ENCODE data around the gene SYNJ2BP. TPM values are rescaled to one million over a fixed set of nuclear protein-coding genes. Genes with fewer than 3 reads are reported as not detected.
"Not testable (repeated sequence)": the region's sequence is repeated elsewhere in the genome, so short reads cannot be mapped to it uniquely, and the experiment has no call there.

The SYNJ2BP gene
- total RNA-seq, 6 experiments from 2014 or later = 24.2 to 29.9 (median 27.2) TPM

DNA sequence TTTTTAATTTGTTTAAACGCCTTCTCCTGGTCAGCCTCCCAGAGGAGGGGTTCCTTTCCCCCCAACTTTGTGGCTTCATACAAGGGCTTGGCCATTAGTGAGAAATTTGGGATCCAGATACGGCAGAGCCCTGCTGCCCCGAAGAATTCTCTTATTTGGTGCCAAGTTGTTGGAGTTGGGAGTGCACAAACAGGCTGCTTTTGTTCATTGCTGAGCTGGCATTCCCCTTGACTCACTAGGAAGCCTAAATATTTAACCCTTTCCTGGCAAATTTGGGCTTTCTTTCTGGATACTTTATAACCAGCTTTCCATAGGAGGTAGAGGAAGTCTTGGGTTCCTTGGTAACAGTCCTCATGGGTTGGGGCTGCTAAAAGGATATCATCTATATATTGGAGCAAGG is 24.8 kb upstream of the SYNJ2BP start:
- no peaks in the 10 kb centered on the region; the same call in none of the 2 replicates for H3K27me3 Mint-ChIP-seq (ENCODE audit: insufficient read depth)
- H3K4me1 Mint-ChIP-seq (ENCODE audit: low read depth) = no peaks in the 10 kb centered on the region
- H3K4me3 Mint-ChIP-seq = no peak overlapping the region
- TF ChIP-seq, protein P1, sequence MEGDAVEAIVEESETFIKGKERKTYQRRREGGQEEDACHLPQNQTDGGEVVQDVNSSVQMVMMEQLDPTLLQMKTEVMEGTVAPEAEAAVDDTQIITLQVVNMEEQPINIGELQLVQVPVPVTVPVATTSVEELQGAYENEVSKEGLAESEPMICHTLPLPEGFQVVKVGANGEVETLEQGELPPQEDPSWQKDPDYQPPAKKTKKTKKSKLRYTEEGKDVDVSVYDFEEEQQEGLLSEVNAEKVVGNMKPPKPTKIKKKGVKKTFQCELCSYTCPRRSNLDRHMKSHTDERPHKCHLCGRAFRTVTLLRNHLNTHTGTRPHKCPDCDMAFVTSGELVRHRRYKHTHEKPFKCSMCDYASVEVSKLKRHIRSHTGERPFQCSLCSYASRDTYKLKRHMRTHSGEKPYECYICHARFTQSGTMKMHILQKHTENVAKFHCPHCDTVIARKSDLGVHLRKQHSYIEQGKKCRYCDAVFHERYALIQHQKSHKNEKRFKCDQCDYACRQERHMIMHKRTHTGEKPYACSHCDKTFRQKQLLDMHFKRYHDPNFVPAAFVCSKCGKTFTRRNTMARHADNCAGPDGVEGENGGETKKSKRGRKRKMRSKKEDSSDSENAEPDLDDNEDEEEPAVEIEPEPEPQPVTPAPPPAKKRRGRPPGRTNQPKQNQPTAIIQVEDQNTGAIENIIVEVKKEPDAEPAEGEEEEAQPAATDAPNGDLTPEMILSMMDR (IDR thresholded peaks at IDR 0.05) = no peak
- H3K9me3 Mint-ChIP-seq = peaks cover 33% of the 10 kb centered on the region
- no peak overlapping the region for H3K27ac Mint-ChIP-seq
- H3K36me3 Mint-ChIP-seq (ENCODE audit: low read depth) = peaks cover 8% of the 10 kb centered on the region; the same call in 1 of the 2 replicates
- no peak for DNase-seq

DNA sequence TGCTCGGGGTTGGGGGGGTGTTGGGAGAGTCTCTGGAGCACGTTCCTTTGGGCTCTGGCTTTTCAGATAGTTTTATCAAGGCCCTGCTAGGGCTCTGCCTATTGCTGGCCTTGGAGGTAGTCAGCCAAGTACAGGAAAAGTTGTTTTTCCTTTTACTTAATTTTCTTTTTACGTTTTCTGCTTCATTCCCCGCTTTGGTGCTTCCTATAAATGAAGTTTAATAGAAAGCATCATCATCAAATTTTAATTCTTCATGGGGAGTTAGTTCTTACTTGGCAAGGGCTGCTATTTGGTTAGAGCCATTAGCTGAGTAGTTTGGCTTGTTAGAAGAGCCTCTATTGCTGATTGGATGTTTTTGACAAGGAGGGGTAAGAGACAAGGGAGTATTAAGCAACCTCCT is 20.0 kb upstream of the SYNJ2BP start:
- Mint-ChIP-seq H3K4me1 (ENCODE audit: low read depth) (no peaks in the 10 kb centered on the region), H3K27me3 (ENCODE audit: insufficient read depth) (peaks cover 3% of the 10 kb centered on the region; the same call in 1 of the 2 replicates), H3K36me3 (ENCODE audit: low read depth) (no peaks in the 10 kb centered on the region), H3K4me3 (no peak overlapping the region), H3K27ac (no peak overlapping the region), H3K9me3 (peaks cover 45% of the 10 kb centered on the region)
- TF ChIP-seq, protein P1 (IDR thresholded peaks at IDR 0.05) = no peak
- no peak for DNase-seq

GRCh38 chr14:70426555-70426954 is 9.7 kb upstream of the SYNJ2BP start:
- H3K36me3 Mint-ChIP-seq (ENCODE audit: low read depth); H3K4me3 Mint-ChIP-seq; H3K27ac Mint-ChIP-seq; H3K4me1 Mint-ChIP-seq (ENCODE audit: low read depth); DNase-seq; H3K27me3 Mint-ChIP-seq (ENCODE audit: insufficient read depth): not testable (repeated sequence)
- peaks cover 20% of the 10 kb centered on the region for H3K9me3 Mint-ChIP-seq

DNA sequence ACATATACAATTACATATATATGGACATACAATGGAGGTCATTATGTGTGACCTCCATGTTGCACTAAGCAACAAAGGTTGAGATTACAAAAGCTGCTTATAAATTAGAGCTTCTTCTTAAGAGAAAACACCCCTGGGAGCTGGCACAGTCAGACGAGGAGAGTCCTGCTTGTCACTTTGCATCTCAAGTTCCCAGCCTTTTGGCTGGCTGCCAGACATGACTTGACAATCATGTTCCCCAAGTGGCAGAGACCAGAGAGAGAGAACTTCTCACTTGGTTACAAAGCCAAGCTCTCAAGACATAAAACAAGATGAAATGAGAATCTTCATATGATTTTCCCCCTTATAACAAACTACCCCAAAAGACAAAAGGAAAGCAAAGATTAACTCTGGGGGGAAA is 8.5 kb upstream of the SYNJ2BP start:
- peaks cover 10% of the 10 kb centered on the region; the same call in 1 of the 2 replicates for H3K9me3 Mint-ChIP-seq
- no peaks in the 10 kb centered on the region for H3K36me3 Mint-ChIP-seq (ENCODE audit: low read depth)
- DNase-seq = no peak
- no peak overlapping the region for H3K27ac Mint-ChIP-seq
- no peaks in the 10 kb centered on the region for H3K27me3 Mint-ChIP-seq (ENCODE audit: insufficient read depth)
- TF ChIP-seq, protein P1 (IDR thresholded peaks at IDR 0.05) = no peak
- H3K4me1 Mint-ChIP-seq (ENCODE audit: low read depth) = no peaks in the 10 kb centered on the region
- H3K4me3 Mint-ChIP-seq = no peak overlapping the region

DNA sequence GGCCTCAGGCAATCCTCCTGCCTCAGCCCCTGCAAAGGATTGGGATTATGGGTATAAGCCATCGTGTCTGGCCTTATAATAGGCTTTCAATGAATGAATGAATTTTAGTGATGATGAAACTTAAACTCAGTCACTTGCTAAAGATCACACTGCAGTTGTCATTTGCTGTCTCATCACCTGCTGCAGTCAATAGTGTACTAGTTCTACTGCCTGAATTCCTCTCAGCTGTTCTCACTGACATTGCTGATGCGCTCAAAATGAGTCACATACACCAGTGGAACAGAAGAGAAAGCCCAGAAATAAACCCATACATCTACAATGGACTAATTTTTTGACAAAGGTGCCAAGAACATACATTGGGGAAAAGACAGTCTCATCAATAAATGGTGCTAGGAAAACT is 5.6 kb upstream of the SYNJ2BP start:
- Mint-ChIP-seq H3K4me3 (no peak overlapping the region), H3K27me3 (ENCODE audit: insufficient read depth) (no peaks in the 10 kb centered on the region), H3K4me1 (ENCODE audit: low read depth) (peaks cover 2% of the 10 kb centered on the region; the same call in 1 of the 2 replicates), H3K9me3 (0 out of 2 replicates have a peak, but pooled peaks cover 3% of the 10 kb centered on the region), H3K27ac (no peak overlapping the region), H3K36me3 (ENCODE audit: low read depth) (no peaks in the 10 kb centered on the region)
- TF ChIP-seq, protein P1 (IDR thresholded peaks at IDR 0.05) = no peak
- no peak for DNase-seq

- peaks cover 17% of the 10 kb centered on the region for H3K4me1 Mint-ChIP-seq (ENCODE audit: low read depth)
- not testable (repeated sequence) for H3K27ac Mint-ChIP-seq; H3K27me3 Mint-ChIP-seq (ENCODE audit: insufficient read depth); H3K36me3 Mint-ChIP-seq (ENCODE audit: low read depth); H3K4me3 Mint-ChIP-seq; H3K9me3 Mint-ChIP-seq; DNase-seq
These were observed 2.5 kb upstream of the SYNJ2BP start for GRCh38 chr14:70419270-70419931.

All from HFFc6 (cell line).